WTC11 (cell line): ENCODE measurements around the gene ABTB2. TPM values are rescaled to one million over a fixed set of nuclear protein-coding genes. Genes with fewer than 3 reads are reported as not detected.
A peak's percentile ranks its signal among the peaks of the same experiment; 100 is the strongest.

Experiments used
- ATAC-seq: fragments of 200-7000 bp; cut with Tn5 transposase; 2 replicates; pipeline ENCODE4 v1.10.0; 2021; ENCODE audit warnings: mild to moderate bottlenecking, moderate library complexity
- CTCF ChIA-PET: fragments of 300-600 bp; sonication (Branson Sonifier 250); formaldehyde crosslinking; loops from one replicate; lab custom pipeline; 2021; ENCODE audit warnings: antibody characterized with exemption; lab: Charles Lee
- POLR2A ChIA-PET: fragments of 350-600 bp; sonication (Branson Sonifier 250); formaldehyde crosslinking; loops from one replicate; lab custom pipeline; 2021; ENCODE audit warnings: antibody characterized with exemption; lab: Charles Lee
- DNase-seq: peaks from one replicate; pipeline ENCODE4 v3.0.0; 2021; ENCODE audit warnings: low spot score
- H3K27ac Mint-ChIP-seq: 2 replicates; pipeline ENCODE4 v1.8.0; 2021; ENCODE audit warnings: mixed read lengths
- H3K27me3 Mint-ChIP-seq: 2 replicates; pipeline ENCODE4 v1.8.0; 2021; ENCODE audit warnings: low read depth, mild to moderate bottlenecking, moderate library complexity, mixed read lengths
- H3K36me3 Mint-ChIP-seq: 2 replicates; pipeline ENCODE4 v1.8.0; 2021; ENCODE audit warnings: mixed read lengths
- H3K4me1 Mint-ChIP-seq: 2 replicates; pipeline ENCODE4 v1.8.0; 2022; ENCODE audit warnings: mixed read lengths
- H3K4me3 Mint-ChIP-seq: 2 replicates; pipeline ENCODE4 v1.8.0; 2021; ENCODE audit warnings: mild to moderate bottlenecking, moderate library complexity, mixed read lengths
- H3K9me3 Mint-ChIP-seq: 2 replicates; pipeline ENCODE4 v1.8.0; 2021; ENCODE audit warnings: mixed read lengths
- AFF4 ChIP-seq: sonication (generic); formaldehyde crosslinking; IDR thresholded peaks from 2 replicates; pipeline ENCODE4 v1.8.1; 2023; ENCODE audit warnings: mild to moderate bottlenecking, missing genetic modification reagents, borderline replicate concordance
- ATF3 ChIP-seq: sonication (generic); formaldehyde crosslinking; conservative IDR thresholded peaks from 2 replicates; pipeline ENCODE4 v1.8.1; 2022; ENCODE audit warnings: mild to moderate bottlenecking, missing genetic modification reagents
- CREB1 ChIP-seq: sonication (generic); formaldehyde crosslinking; IDR thresholded peaks from 2 replicates; pipeline ENCODE4 v1.8.0; 2023; ENCODE audit warnings: mild to moderate bottlenecking, missing genetic modification reagents
- NFYB ChIP-seq: sonication (generic); formaldehyde crosslinking; conservative IDR thresholded peaks from 2 replicates; pipeline ENCODE4 v1.8.0; 2022; ENCODE audit warnings: low read depth, missing genetic modification reagents
- SP1 ChIP-seq: sonication (generic); formaldehyde crosslinking; conservative IDR thresholded peaks from 2 replicates; pipeline ENCODE4 v1.8.1; 2022; ENCODE audit warnings: missing genetic modification reagents
- STAT6 ChIP-seq: sonication (generic); formaldehyde crosslinking; conservative IDR thresholded peaks from 2 replicates; pipeline ENCODE4 v1.8.1; 2023; ENCODE audit warnings: mild to moderate bottlenecking, low read depth, missing genetic modification reagents, moderate library complexity
- ZNF121 ChIP-seq: sonication (generic); formaldehyde crosslinking; IDR thresholded peaks from 2 replicates; pipeline ENCODE4 v1.8.0; 2023; ENCODE audit warnings: missing genetic modification reagents
- ZNF423 ChIP-seq: fragments of 250-450 bp; sonication (Bioruptor Pico); IDR thresholded peaks from 2 replicates; pipeline ENCODE4 v2.1.2; 2022; ENCODE audit warnings: mild to moderate bottlenecking, moderate library complexity
- total RNA-seq: library from RNA; stranded (reverse); gene quantifications from 3 replicates; pipeline ENCODE4 v1.2.3, GENCODE V29; 2021
- TF ChIP-seq, protein P1 (sequence below): sonication (generic); formaldehyde crosslinking; IDR thresholded peaks from 2 replicates; pipeline ENCODE4 v1.8.1; 2022; ENCODE audit warnings: mild to moderate bottlenecking, missing genetic modification reagents, moderate library complexity, borderline replicate concordance
- TF ChIP-seq, protein P2 (sequence below): fragments of 200-600 bp; IDR thresholded peaks from 2 replicates; pipeline ENCODE4 v1.8.0; 2022; ENCODE audit warnings: antibody characterized with exemption
- TF ChIP-seq, protein P3 (sequence below): fragments of 250-450 bp; sonication (Bioruptor Pico); IDR thresholded peaks from 2 replicates; pipeline ENCODE4 v1.9.0; 2021; ENCODE audit warnings: mild to moderate bottlenecking

ABTB2 gene
- total RNA-seq, 1 experiment from 2014 or later = 12.8 TPM

DNA sequence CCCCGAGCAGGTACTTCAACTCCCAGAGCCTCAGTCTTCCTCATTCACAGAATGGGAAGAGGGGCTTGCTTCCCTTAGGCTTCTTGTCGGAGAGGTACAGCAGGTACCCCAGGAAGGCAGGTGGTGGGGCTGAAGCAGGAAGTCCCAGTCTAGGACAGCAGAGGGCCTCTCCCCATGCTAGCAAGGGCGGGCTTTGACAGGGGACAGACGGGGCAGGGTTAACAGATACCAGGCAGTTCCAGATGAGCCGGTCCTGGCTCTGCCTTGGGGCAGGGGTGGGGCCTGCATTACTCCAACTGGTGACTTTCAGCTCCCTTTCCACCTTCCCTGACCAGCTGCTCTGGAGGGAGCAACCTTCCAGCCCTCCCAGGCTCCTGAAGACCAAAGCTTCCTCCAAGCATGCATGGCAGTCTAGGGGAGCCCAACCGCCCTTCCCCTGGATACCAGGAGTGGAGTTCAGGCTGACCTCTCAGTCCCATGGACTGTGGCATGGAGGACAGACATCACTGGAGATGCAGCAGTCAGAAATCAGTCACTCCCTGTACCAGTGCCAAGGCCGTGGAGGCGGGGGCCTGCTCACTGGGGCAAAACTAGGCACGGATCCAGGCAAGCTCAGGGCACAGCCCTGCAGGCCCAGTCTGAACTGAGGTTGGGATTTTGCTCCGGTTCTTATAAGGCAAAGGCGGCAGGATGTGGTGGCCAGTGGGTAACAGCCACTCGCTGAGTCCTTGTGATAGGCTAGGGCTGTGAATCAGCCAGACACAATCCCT is 191.8 kb downstream of the ABTB2 start:
- H3K27ac Mint-ChIP-seq = no peak overlapping the region
- TF ChIP-seq, protein P1, sequence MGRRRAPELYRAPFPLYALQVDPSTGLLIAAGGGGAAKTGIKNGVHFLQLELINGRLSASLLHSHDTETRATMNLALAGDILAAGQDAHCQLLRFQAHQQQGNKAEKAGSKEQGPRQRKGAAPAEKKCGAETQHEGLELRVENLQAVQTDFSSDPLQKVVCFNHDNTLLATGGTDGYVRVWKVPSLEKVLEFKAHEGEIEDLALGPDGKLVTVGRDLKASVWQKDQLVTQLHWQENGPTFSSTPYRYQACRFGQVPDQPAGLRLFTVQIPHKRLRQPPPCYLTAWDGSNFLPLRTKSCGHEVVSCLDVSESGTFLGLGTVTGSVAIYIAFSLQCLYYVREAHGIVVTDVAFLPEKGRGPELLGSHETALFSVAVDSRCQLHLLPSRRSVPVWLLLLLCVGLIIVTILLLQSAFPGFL = no peak
- TF ChIP-seq ZNF121 (CRISPR knock-in tag) (peak; percentile 47; the same call in 1 of the 2 replicates), SP1 (no peak)
- DNase-seq = peak; percentile 25
- ChIA-PET POLR2A (interaction anchor here (0.6 kb wide), 1 partner anchor 60 kb away, joined by 3 read pairs; no protein-coding TSS in a partner anchor), CTCF (interaction anchor here (0.6 to 3.3 kb wide), 3 partner anchors 8 to 207 kb away, joined by 4 to 28 read pairs (median 14); partner anchors contain the start of gene ABTB2)
- no peaks in the 10 kb centered on the region for H3K9me3 Mint-ChIP-seq
- no peak overlapping the region for H3K4me3 Mint-ChIP-seq
- no peaks in the 10 kb centered on the region; the same call in 1 of the 2 replicates for H3K27me3 Mint-ChIP-seq
- H3K36me3 Mint-ChIP-seq = no peaks in the 10 kb centered on the region
- no peaks in the 10 kb centered on the region for H3K4me1 Mint-ChIP-seq
- peak; percentile 69 for ATAC-seq

DNA sequence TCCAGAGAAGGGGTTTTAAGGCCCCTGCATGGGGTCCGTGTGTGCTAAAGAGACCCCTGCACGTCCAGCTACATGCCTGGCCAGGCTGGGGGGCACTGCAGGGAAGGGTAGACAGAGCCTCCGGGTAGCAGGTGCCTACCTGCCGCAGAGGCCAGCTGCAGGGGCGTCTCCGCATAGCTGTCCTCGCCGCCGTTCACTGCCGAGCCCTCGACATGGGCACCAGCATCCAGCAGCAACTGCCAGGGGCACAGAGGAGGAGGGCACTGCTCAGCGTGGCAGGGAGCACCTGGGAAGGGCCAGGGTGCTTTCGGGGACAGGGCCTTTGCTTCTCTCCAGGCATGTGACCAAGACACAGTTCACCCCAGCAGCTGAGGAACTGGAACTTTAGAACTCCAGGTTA is 192.7 kb downstream of the ABTB2 start:
- DNase-seq (no peak), ATAC-seq (no peak)
- Mint-ChIP-seq H3K36me3 (no peaks in the 10 kb centered on the region), H3K9me3 (no peaks in the 10 kb centered on the region), H3K4me1 (no peaks in the 10 kb centered on the region), H3K27me3 (no peaks in the 10 kb centered on the region; the same call in 1 of the 2 replicates), H3K4me3 (no peak overlapping the region), H3K27ac (no peak overlapping the region)
- TF ChIP-seq, protein P2, sequence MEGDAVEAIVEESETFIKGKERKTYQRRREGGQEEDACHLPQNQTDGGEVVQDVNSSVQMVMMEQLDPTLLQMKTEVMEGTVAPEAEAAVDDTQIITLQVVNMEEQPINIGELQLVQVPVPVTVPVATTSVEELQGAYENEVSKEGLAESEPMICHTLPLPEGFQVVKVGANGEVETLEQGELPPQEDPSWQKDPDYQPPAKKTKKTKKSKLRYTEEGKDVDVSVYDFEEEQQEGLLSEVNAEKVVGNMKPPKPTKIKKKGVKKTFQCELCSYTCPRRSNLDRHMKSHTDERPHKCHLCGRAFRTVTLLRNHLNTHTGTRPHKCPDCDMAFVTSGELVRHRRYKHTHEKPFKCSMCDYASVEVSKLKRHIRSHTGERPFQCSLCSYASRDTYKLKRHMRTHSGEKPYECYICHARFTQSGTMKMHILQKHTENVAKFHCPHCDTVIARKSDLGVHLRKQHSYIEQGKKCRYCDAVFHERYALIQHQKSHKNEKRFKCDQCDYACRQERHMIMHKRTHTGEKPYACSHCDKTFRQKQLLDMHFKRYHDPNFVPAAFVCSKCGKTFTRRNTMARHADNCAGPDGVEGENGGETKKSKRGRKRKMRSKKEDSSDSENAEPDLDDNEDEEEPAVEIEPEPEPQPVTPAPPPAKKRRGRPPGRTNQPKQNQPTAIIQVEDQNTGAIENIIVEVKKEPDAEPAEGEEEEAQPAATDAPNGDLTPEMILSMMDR = no peak
- TF ChIP-seq ZNF423 (CRISPR knock-in tag) (no peak), ATF3 (CRISPR knock-in tag) (no peak), STAT6 (no peak), AFF4 (no peak), NFYB (CRISPR knock-in tag) (no peak), CREB1 (no peak)
- TF ChIP-seq, protein P3, sequence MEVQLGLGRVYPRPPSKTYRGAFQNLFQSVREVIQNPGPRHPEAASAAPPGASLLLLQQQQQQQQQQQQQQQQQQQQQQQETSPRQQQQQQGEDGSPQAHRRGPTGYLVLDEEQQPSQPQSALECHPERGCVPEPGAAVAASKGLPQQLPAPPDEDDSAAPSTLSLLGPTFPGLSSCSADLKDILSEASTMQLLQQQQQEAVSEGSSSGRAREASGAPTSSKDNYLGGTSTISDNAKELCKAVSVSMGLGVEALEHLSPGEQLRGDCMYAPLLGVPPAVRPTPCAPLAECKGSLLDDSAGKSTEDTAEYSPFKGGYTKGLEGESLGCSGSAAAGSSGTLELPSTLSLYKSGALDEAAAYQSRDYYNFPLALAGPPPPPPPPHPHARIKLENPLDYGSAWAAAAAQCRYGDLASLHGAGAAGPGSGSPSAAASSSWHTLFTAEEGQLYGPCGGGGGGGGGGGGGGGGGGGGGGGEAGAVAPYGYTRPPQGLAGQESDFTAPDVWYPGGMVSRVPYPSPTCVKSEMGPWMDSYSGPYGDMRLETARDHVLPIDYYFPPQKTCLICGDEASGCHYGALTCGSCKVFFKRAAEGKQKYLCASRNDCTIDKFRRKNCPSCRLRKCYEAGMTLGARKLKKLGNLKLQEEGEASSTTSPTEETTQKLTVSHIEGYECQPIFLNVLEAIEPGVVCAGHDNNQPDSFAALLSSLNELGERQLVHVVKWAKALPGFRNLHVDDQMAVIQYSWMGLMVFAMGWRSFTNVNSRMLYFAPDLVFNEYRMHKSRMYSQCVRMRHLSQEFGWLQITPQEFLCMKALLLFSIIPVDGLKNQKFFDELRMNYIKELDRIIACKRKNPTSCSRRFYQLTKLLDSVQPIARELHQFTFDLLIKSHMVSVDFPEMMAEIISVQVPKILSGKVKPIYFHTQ (CRISPR knock-in tag) = no peak
- ChIA-PET CTCF (interaction anchor here (1.1 to 3.3 kb wide), 3 partner anchors 9 to 193 kb away, joined by 5 to 28 read pairs (median 14); partner anchors contain the start of gene ABTB2), POLR2A (no interaction called here)
